ENCODE measurements around the gene AHNAK.

The AHNAK gene

DNA sequence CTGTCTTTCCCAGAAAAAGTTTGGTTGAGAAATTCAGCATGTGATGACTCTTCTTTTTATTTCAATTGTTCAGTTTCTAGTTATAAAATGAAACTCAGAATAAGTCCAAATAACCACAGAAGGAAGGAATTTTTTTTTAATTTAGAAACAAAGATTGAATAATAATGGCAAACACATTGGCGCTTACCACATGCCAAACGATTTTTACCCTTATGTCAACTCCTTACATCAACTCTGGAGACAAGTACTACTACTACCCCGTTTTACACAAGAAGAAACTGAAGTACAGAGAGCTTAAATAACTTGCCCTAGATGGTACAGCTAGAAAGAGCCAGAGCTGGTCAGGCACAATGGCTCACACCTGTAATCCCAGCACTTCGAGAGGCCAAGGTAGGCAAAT is 52.4 kb downstream of the AHNAK start:
- DNase-seq = no peak

DNA sequence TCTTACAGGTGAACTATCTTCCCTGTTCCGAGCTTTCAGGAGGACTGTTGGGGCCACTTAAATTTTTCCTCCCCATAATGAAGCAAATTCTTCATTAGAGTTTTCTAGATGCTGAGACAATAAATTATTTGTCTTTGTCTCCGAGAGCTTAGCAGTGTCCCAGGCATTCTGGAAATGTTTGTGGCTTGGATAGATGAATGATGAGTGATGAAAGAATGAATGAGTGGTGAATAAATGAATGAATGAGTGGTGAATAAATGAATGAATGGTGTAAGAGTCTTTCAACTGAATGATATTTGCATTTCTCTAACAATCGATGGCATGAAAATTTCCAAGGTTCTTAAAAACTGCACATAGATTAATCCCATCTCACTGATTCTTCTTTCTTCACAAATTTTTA is 52.8 kb downstream of the AHNAK start:
- no peak for DNase-seq

- DNase-seq = no peak
Observed at GRCh38 chr11:62492586-62492985, 54.0 kb downstream of the AHNAK start.

DNA sequence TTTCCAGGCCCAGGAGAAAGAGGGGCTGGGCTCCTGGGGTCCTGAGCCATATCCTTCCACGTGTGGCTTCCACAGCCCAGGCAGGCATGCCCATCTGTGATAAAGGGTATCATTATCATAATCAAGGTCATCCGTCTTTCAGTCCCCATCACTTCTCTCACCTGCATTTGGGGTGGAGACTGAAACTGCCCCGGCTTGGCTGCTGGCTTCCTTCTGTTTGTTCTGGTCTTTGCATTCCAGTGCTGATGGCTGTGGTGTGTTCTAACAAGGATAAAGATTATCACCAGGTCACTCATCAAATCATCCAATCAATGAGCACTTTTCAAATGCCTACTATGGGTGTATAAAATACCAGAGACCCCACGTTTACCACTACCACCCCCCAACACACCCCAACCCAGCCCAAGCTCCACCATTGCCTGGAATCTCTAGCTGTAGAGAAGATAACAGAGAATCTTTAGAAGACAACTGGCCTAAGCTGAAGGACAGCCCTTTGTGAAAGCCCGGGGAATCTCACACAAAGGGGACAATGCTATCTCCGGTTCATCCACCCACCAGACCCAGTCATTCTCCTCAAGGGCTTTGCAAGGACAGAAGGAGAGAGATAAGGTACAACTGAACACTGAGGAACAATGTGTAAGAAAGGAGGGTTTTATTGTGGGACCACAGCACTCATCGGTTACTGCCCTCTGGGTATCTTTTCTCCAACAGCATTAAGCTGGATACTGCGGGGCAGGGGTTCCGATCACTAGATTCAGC is 54.9 kb downstream of the AHNAK start:
- DNase-seq = no peak

GRCh38 chr11:62489204-62489603 is 57.4 kb downstream of the AHNAK start:
- DNase-seq = no peak

- DNase-seq = no peak
Observed at GRCh38 chr11:62487738-62488551, 58.7 kb downstream of the AHNAK start.

GRCh38 chr11:62487136-62487535 is 59.5 kb downstream of the AHNAK start:
- DNase-seq = no peak

GRCh38 chr11:62484352-62484751 is 62.3 kb downstream of the AHNAK start:
- no peak for DNase-seq

DNA sequence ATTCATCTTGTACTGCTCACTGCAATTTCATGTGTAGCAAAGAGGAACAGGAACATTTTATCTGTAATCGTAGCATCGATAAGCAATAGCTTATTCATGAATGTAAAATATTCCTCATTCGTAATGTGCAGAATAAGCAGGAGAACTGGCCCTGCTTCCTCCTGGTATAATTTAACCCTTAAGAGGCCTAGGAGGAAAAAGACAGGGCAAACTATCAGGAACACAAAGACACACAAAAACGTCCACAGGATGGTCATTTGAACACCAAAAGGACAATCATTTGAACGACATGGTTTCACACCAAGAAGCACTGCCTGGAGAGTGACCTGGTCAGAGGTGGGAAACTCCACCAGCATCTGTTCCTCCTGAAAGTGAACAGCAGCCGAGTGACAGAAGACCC is 63.9 kb downstream of the AHNAK start:
- no peak for DNase-seq

DNA sequence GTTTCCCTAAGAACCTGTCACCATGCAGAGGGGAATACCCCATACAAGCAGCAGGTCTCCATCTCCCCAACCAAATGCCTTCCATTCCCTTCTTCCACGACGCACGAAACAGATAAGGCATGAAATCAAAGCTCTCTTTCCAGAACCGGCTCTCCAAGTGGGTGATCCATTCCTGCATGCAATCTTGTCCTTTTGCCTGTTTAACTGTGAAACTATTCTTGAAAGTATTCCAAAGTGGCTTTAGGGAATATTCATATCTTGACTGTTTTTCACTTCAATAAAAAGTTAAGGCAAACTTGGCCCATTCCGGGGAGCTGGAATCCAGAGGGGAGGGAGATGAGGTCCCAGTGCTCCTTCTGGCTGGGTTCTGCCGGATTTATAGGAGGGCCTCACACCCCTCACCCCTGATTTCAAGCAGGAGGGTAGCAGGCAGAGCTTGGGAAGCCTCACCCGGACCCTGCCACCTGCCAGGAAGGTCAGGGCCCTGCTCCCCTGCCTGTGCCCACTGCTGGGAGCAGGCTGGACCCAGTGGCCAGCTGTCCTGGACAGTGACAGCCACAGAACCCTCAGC is 66.9 kb downstream of the AHNAK start:
- DNase-seq = no peak

DNA sequence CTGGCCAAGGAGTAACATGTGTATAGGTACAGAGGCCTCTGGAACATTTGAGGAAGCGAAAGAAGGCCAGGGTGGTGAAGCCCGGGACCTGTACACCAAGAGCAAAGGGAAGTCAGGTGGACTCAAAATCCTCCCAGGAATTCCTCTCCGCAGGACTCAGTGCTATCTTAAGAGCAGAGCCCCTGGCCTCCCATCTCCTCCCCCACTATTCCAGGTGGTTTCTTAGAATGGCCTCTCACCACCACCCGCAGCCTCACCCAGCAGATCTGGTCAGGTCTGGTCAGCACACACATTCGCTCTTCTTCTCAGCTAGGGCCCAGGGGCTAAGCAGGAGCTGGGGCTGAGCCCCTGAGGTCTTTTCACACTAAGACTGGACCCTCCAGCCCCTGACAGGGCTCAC is 68.7 kb downstream of the AHNAK start:
- no peak for DNase-seq

GRCh38 chr11:62472063-62472884 is 74.3 kb downstream of the AHNAK start:
- no peak for DNase-seq

DNA sequence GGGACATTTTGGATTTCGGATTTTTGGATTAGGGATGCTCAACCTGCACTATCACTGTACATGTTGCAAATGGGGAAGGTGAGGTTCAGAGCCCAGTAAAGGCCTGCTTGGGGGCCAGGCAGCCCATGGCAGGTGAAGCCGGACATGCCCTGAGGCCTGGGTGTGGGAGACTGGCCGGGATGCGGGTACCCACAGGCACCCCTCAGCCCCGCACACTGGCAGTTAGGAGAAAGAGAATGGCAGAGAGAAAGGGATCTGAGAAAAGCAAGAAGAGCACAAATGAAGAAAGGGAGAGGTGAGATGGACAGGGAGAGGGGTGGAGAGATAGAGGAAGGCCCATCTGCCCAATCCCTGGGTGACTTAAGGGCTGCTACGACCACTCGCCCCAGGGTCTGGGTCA is 75.0 kb downstream of the AHNAK start:
- no peak for DNase-seq

GRCh38 chr11:62468577-62468976 is 78.0 kb downstream of the AHNAK start:
- DNase-seq = no peak

- no peak for DNase-seq
Observed at GRCh38 chr11:62466444-62466843, 80.2 kb downstream of the AHNAK start.

DNA sequence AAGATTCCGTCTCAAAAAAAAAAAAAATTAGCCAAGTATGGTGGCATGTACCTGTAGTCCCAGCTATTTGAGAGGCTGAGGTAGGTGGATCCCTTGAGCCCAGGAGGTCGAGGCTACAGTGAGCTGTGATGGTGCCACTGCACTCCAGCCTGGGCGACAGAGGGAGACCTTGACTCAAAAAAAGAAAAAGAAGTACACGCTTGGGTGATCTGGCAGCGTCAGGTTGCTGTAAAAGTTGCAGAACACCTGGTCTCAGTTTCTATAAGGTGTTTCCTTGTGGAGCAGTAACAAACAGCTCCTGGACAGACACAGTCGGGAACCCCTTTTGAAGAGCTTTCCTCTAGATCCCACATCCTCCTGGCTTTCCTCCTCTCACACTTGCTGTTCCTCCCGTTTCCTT is 82.0 kb downstream of the AHNAK start:
- DNase-seq = no peak

GRCh38 chr11:62463121-62463542 is 83.5 kb downstream of the AHNAK start:
- DNase-seq = no peak

DNA sequence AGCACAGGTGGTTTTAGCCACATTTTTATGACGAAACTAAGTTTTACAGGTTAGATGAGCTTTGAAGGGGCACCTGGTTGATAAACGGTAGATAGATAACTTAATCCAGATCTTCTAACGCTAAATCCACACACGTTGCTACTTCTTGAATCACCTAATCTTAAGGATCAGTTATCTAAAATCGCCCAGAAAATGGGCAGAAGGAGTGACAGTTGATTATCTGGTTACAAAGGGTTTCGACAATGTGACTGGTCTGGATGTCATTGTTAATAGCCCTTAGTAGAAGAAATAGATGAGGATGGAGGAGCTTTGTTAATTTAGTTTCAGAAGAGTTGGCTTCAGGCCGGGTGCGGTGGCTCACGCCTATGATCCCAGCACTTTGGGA is 84.1 kb downstream of the AHNAK start:
- DNase-seq = no peak

- no peak for DNase-seq
Observed at GRCh38 chr11:62461740-62462507, 84.7 kb downstream of the AHNAK start.

- DNase-seq = no peak
Observed at GRCh38 chr11:62459080-62459479, 87.5 kb downstream of the AHNAK start.

- no peak for DNase-seq
Observed at GRCh38 chr11:62458212-62459002, 88.2 kb downstream of the AHNAK start.

- no peak for DNase-seq
Observed at GRCh38 chr11:62457478-62457877, 89.1 kb downstream of the AHNAK start.

Data from NCI-H1930 (cell line).